BJ (cell line): Measurements from ENCODE around the gene SLC1A1. TPM values are rescaled to one million over a fixed set of nuclear protein-coding genes. Genes with fewer than 3 reads are reported as not detected.

ENCODE experiments used
- CTCF ChIA-PET: fragments of 350-600 bp; formaldehyde crosslinking; extraction: SDS; loops from one replicate; lab custom pipeline; 2021; ENCODE audit warnings: antibody characterized with exemption, inconsistent platforms; lab: Yijun Ruan, JAX
- POLR2A ChIA-PET: fragments of 300-600 bp; sonication (Branson Sonifier 250); formaldehyde crosslinking; extraction: SDS; loops from one replicate; lab custom pipeline; 2021; ENCODE audit warnings: antibody characterized with exemption; lab: Charles Lee
- DNase-seq: peaks from one replicate; pipeline ENCODE4 v3.0.0-alpha.2; 2011; ENCODE audit warnings: low read depth
- H3K27me3 ChIP-seq: 2 replicates; pipeline ENCODE4 v1.6.0; 2011; ENCODE audit warnings: low read length; ENCODE audit not compliant: control insufficient read depth, insufficient read depth
- H3K36me3 ChIP-seq: 2 replicates; pipeline ENCODE4 v1.5.1; 2011; ENCODE audit warnings: low read length; ENCODE audit not compliant: control insufficient read depth, insufficient read depth
- H3K4me3 ChIP-seq: 2 replicates; pipeline ENCODE4 v1.5.1; 2011; ENCODE audit warnings: low read depth, mild to moderate bottlenecking, control low read depth, low read length
- polyA plus RNA-seq: library from polyadenylated mRNA; depleted of rRNA; stranded (reverse); fragments of >200 nt; gene quantifications from 2 replicates; pipeline ENCODE4 v1.2.3, GENCODE V29; 2011
- TF ChIP-seq, protein P1 (sequence below): IDR thresholded peaks from 2 replicates; pipeline ENCODE4 v1.5.1; 2011; ENCODE audit warnings: low read depth, mild to moderate bottlenecking, control low read depth, inconsistent platforms, low read length, moderate library complexity; ENCODE audit not compliant: insufficient read depth

Gene SLC1A1
- polyA plus RNA-seq, 1 experiment: 6.4 TPM

DNA sequence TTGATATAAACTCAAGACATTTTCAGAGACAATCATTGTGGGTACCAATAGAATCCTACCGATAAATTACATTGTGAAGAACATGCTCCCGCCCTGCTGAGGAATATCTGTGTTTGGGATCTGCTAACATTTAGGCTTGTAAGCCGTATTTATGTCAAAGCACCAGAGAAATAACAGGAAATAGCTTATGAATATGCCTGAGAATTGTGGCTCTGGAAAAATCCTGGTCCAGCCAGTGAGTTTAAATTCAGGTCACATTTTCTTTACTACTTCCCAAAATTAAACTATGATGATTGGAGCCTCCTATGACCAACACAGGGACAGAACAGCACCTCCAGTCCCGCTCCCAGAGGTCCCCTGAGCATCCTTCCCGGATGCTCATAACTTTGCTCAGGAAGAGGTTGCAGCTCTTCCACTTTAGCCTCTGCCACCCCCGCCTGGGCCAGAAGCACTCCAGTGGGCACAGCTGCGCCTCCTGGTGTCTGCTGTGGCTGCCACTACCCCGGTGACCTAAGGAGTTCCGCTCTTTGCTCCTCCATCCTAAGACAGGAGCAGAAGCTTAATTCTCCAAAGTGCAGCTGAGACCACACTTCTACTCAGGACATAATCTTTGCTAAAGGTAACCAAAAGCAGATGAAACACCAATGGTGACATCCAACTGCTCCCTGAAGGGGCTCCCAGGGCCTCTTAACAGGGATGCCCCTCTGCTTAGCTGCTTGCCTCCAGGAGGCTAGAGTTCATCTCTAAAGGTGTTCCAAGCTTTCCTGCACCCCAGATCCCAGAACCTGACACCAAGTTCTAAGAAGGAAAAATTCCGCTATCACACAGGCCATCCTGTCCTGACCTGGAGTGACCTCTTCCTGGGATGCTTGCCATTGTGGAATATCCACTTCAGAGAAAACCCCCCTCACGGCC is 58.8 kb downstream of the SLC1A1 start:
- H3K36me3 ChIP-seq: no peaks in the 10 kb centered on the region
- CTCF ChIA-PET: interaction anchor here (0.7 to 2.1 kb wide), 6 partner anchors 10 to 166 kb away, joined by 3 to 5 read pairs (median 3); no protein-coding TSS in a partner anchor
- POLR2A ChIA-PET: no interaction called here
- no peak for DNase-seq
- no peaks in the 10 kb centered on the region; the same call in 1 of the 2 replicates for H3K27me3 ChIP-seq
- no peak overlapping the region for H3K4me3 ChIP-seq
- TF ChIP-seq, protein P1, sequence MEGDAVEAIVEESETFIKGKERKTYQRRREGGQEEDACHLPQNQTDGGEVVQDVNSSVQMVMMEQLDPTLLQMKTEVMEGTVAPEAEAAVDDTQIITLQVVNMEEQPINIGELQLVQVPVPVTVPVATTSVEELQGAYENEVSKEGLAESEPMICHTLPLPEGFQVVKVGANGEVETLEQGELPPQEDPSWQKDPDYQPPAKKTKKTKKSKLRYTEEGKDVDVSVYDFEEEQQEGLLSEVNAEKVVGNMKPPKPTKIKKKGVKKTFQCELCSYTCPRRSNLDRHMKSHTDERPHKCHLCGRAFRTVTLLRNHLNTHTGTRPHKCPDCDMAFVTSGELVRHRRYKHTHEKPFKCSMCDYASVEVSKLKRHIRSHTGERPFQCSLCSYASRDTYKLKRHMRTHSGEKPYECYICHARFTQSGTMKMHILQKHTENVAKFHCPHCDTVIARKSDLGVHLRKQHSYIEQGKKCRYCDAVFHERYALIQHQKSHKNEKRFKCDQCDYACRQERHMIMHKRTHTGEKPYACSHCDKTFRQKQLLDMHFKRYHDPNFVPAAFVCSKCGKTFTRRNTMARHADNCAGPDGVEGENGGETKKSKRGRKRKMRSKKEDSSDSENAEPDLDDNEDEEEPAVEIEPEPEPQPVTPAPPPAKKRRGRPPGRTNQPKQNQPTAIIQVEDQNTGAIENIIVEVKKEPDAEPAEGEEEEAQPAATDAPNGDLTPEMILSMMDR: 0 out of 2 replicates have a peak, but pooled peaks have one; percentile 31

DNA sequence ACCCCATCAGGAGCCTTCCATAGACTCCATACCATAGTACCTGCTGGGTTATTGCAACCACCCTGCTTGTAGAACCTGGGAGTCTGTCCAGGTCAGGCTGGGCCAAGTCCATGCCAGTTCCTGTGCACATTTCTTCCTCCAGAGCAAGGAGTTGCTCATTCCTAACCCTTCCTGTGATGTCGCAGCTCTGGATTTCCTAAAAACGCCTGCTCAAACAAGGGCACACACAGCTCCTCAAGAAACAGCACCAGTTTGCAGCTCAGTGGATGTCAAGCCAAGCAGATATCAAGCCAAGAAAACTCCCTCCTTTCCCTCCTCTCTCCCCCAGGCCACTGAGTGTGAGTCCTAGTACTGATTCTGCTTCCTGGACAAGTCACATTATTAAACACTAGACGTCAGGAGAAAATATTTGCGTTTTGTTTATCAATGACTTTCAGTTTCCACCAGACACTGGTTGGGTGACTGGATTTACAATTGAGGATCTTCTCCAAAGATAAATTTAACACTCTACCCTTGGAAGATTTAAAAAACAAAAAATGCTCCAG is 59.6 kb downstream of the SLC1A1 start:
- H3K27me3 ChIP-seq: no peaks in the 10 kb centered on the region; the same call in 1 of the 2 replicates
- TF ChIP-seq, protein P1: no peak
- no peak overlapping the region for H3K4me3 ChIP-seq
- DNase-seq: no peak
- POLR2A ChIA-PET: no interaction called here
- CTCF ChIA-PET: interaction anchor here (0.8 to 2.1 kb wide), 6 partner anchors 9 to 167 kb away, joined by 3 to 5 read pairs (median 4); no protein-coding TSS in a partner anchor
- no peaks in the 10 kb centered on the region for H3K36me3 ChIP-seq

DNA sequence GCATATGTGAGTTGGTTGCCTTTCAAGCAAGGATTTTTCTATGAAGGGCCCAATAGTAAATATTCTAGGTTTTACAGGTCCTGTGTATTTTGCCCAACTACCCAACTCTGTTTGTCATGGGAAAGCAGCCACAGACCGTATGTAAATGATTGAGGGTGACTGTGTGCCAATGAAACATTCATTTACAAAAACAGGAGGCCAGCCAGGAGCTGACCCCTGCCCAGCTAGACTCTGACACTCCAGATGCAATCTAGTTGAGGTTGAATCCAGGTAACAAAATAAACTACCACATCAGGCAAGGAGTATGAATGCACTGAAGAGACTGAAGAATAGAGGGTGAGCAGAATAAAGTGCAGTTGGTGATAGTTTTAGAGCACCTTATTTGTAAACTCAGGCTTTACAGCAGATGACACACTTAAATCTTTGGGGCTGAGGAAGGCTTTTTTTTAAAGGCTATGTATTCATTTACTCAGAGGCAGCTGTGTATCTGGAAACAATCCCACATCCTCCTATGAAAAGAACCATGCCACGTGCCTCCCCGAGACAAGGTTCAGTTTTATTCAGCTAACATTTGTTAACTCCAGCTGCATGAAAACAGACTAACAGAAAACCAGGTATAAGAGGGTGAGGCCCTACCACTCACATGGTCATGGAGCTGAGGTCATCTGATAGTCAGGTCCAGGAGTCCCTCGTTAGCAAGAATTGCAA is 60.7 kb downstream of the SLC1A1 start:
- no peaks in the 10 kb centered on the region for H3K36me3 ChIP-seq
- no peaks in the 10 kb centered on the region; the same call in 1 of the 2 replicates for H3K27me3 ChIP-seq
- TF ChIP-seq, protein P1: no peak
- ChIA-PET POLR2A (interaction anchor here (0.6 kb wide), 1 partner anchor 1923 kb away, joined by 3 read pairs; no protein-coding TSS in a partner anchor), CTCF (interaction anchor here (1.0 to 1.5 kb wide), 5 partner anchors 10 to 143 kb away, joined by 3 to 4 read pairs (median 4); no protein-coding TSS in a partner anchor)
- no peak overlapping the region for H3K4me3 ChIP-seq
- no peak for DNase-seq

DNA sequence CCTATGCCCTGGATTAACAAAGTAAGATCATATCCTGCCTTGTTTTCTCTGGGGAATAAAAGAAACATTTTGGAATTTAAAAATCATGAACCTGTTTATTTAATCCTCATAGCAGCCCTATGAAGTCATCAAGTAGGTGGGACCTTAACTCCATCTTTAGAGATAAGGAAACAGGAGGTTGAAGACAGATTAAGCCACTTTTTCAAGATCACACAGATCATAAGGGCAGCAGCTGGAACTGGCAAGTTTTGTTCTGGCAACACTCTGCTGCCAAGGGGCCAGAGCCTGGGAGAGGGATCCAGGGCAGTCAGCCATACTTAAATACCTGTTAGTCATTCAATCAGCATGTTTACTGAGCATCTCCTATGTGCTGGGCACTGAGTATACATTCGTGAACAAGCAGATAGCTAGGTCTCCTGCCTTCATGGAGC is 63.7 kb downstream of the SLC1A1 start:
- TF ChIP-seq, protein P1: no peak
- ChIA-PET CTCF (no interaction called here), POLR2A (no interaction called here)
- DNase-seq: no peak
- Histone ChIP-seq H3K36me3 (no peaks in the 10 kb centered on the region), H3K4me3 (no peak overlapping the region), H3K27me3 (no peaks in the 10 kb centered on the region; the same call in 1 of the 2 replicates)
